Cerebellar cortex (tissue), 1 donor: Measurements from ENCODE around the gene ITGA11.
"Not testable (repeated sequence)": the region's sequence is repeated elsewhere in the genome, so short reads cannot be mapped to it uniquely, and the experiment has no call there.

Experiments
- DNase-seq: peaks from one replicate; pipeline ENCODE4 v3.0.0-alpha.2; 2015; ENCODE audit warnings: low spot score

The ITGA11 gene

DNA sequence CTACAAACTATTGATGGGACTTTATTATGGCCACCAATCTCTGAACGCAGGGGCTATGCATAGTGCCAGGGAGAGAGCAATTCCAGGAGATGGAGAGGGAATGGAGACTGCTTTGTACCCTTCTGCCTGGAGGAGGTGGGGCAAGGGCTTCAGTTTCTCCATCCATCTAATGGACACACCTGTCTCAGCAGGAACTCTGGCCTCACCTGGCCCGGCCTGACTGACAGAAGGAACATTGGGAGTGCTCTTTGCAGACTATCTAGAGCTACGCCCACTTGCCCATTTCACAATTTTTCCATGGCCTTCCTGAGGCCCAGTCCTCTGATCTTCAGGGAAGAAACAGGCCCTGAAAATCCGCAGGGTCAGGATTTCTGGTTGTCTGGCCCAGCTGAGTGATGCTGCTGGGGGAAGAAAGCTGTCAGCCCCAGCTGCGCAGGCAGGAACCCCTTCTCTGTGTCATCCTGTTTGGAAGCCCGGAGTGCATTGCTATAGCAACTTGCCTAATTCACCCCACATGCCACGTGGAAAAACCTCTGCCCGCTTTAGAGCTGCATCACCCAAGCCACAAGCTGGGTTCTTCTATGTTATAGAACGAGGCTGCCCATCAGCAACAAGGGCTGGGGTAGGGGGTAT lies 6.4 kb downstream of the ITGA11 start:
- DNase-seq = no peak

DNA sequence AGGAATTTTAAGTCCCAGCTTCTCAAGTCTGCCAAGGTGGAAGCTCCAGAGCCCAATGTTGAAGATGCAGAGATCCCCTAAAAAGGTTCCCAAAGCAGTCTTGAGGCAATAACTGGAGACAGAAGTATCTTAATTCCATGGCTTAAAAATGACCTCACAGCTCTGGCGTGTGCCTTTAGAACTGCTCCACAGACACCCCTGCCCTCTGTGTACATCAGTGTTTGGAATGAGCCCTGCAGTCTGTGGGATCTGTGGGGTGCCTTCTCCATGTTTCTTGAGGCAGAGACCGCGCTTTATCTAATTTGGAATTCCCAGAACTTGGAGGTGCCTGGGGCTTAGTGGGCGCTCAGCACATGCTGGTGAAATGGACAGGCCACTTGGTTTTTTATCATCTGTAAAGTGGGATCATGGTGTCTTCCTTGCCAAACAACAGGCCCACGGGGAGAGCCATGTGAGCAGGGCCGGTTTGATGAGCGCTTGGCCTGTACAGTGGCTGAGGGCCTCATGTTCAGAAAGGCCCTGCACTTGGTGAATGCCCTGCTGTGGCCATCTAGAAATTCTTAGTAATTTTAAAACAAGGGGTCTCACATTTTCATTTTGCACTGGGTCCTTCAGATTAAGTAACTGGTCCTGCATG lies 7.1 kb downstream of the ITGA11 start:
- DNase-seq = no peak

DNA sequence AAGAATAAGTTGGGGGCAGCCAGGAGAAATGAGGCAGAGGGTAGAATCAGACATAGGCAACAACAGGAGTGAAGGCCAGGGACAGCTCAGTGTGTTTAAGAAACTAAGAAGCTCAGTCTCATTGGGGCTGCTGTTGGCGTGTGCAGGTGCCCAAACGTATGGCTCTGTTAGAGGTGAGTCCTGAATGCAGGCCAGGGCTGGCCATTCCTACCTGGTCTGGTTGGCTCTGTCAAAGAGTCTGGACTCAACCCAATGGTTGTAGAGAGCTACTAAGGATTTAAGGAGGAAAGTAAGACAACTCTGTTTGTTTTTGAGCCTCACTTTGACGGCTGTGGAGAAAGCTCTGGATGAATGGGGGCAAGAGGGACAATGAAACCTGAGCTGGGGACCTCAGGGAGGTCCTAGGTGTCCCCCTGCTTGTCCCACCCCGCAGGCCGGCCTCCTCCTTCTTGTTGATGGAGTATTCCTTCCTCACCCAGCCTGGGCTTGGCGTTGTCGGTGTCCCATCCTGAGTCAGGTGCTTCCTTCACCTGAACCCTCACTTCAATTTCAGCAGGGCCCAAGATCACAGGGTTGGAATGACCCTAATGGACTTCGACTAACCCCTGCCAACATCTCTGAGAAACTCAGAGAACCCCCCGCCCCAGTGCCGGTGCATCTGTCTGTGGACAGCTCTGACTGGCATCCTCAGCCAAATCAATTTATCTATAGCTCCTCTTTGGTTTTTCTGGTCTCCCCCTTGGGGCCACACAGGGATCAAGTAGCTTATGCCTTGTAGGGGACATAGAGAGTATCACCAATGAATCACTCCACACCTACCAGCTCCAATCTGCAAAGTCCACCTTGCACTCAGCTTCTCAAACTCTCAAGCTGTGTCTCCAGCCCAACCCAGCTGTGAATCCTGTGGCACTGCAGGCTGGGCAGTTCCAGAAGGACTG lies 8.3 kb downstream of the ITGA11 start:
- DNase-seq = no peak

DNA sequence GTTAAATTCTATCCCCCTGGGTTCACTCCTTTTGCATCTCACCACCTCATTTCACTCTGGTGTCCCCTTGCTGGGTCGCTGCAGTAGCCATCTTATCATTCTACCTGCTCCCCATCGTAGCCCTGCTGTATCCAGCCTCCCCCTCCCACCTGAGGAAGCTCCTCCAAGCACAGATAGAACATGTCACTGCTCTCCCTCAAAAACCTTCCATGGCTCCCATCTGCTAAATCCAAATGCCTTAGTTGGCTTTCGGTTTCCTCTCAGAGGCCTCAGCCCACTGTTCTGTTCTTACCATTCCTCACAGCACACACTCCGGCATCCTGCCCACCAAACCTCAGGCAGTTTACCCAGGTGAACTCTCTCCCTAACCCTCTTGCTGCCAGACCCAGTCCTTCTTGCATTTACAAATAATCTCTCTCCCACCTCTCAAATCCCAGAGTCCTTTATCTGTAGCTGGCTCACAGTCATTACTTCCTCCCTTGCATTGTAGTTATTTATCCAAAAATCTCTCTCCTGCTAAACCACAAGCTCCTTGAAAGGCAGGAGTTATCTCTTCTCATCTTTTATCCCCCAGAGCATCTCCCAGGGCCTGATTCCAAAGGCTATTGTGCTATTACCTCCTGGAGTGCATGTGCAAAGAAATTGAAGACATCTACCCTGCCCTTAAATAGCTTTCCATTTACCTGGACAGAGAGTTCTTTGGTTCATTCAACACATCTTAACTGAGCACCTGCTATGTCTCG lies 9.4 kb downstream of the ITGA11 start:
- not testable (repeated sequence) for DNase-seq

DNA sequence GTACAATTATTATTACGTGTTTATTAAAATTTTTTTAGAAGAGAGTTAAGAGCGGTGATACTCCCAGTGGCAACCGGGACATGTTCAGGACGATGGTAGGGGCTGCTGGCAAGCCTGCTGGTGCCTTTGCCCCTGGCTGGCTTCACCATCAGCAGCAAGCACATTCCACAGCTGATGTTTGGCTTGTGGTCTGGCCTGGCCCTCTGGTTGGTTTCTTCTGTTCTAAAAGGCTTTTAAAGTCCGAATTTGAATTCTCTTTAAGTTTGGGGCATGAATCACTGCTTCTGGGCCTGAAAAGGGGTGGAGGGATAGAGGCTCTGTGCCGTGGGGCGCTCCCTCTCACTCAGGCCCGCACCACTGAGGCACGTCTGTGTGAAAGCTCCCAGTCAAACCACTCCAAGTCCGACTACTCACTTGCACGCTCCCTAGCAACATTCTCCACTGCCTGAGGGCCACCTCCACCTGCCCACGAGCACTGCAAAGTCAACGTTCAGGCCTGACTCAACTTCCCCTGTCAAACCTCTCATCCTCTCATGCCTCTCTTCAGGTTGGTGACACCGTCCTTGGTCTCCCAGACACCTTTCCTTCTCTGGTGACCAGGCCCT lies 10.1 kb downstream of the ITGA11 start:
- DNase-seq = no peak

DNA sequence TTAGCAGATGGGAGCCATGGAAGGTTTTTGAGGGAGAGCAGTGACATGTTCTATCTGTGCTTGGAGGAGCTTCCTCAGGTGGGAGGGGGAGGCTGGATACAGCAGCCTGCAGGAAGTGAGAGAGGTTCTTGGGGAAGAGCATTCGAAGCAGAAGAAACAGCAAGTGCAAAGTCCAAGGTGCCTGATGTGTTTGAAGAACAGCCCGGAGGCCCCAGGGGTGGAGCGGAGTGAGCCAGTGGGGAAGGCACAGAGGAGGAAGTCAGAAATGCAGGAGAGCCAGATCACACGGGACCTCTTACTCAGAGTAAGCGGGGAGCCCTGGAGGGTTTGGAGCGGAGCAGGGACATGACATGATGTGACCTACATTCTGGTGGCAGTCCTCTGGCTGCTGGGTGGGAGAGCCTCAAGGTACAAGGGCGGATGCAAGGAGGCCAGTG lies 10.8 kb downstream of the ITGA11 start:
- DNase-seq = no peak

DNA sequence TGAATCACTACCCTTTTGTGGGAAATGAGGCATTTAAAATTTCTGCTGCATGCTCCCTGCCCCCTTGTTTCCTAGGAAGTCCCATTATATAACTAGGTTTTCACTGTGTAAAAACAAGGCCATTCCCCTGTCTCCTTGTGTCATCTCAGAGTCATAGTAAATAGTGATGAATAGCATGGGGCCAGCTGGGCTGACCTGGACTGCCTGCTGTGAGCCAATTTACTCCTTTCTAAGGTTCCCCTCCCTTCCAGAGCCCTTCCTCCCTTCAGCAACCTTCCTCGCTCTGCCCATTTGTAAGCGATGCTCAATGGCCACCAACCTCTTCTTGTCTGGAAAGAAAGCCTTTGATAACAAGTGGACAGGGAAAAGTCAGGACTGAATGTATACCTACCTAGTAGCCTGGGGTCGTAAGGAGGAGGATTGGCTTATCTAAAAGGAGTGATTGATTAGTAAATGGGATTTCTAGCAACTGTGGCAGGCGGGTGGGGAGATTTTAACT lies 11.7 kb downstream of the ITGA11 start:
- no peak for DNase-seq

DNA sequence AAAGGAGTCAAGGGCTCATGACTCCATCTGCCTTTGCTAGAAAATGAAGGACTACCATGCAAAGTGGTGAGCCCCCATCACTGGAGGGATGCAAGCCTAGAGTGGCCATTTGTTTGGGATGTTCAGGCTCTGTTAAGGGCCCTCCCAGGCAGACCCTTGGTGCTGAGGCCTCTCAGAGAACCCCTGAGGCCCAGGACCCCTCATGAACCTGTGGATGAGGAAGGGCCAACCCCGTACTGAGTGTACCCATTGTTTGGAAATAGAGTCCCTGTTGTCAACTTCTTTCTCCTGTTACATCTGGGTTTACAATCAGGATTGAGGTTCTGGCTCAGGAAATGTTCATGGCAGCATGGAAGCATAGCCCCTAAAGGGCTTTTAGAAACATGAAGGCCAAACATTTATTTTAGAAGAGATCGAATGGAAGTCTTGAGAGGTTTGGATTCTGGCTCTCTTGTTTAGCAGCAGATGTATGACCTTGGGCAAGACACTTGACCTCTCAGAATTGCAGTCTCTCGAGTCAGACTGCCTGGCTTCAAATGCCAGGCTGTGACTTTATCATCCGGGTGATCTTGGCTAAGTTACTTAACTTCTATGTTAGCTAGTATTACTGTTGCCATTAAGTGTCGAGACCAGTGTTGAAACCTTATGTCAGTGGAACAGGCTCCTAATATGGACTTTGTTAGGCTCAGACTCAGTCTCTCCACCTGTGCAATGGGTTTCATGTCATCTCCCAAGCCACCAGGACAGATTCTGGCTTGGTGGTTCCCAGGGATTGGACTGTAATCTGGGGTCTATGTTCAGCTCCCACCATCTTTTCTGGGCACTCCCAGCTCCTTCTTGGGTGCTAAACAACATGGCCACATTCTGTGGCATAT lies 12.4 kb downstream of the ITGA11 start:
- DNase-seq = no peak

DNA sequence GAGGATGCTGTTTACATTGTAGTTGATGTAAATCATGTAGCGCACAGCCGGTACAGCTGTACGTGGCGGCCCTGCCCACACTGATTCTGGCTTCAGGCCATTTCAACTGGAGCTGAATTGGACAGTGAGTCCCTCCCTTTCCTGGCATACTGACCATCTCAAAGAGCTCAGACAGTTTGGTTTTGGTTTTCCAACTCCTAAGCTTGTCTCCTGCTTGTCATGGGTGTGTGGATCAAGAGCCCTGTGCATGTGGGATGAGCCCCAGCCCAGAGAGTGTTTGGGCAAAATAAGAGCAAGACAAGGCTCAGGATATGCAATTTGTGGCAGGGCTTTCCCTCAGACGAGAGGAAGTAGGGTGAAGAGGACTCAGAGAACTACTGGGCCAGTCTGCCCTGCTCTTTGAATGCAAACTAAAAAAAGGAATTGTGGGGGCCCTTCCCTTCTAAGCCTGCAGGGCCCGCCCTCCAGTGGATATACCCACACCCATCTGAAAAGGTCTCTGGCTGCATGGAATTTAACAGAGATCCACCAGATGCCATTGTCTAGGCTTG lies 13.3 kb downstream of the ITGA11 start:
- DNase-seq = no peak

DNA sequence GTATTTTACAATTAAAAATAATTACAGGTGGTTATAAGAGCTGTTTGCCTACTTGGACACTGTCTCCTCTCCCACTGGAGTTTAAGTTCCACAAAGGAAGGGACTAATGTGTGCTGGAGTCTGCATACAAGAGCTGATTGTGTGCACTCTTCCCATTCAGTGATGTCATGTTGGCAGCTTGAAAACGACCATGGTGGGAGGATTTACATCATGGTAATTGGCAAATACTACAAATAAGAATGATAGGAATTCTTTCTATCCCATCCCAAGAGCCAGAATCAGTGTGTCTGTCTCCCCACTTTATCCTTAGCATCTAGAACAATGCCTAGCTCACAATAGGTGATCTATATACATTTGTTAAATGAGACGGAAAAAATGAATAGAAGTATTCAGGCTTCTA lies 14.1 kb downstream of the ITGA11 start:
- DNase-seq = no peak

DNA sequence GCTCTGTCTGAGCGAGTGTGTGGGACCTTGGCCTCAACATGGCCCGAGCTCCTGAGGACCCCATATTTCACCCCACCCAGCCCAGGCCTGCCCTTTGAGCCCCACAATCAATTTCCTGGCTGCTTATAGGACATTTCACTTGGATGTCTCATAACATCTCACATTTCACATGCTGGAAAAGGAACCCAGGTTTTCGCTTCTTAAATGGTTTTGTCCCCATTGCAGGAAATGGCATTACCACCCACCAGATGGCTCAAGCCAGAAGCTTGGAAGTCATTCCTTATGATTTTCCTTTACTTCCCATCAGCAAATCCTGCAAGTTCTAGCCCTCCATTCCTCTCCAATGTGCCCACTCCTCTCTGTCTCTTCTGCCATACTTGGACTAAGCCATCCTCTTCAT lies 14.9 kb downstream of the ITGA11 start:
- no peak for DNase-seq

DNA sequence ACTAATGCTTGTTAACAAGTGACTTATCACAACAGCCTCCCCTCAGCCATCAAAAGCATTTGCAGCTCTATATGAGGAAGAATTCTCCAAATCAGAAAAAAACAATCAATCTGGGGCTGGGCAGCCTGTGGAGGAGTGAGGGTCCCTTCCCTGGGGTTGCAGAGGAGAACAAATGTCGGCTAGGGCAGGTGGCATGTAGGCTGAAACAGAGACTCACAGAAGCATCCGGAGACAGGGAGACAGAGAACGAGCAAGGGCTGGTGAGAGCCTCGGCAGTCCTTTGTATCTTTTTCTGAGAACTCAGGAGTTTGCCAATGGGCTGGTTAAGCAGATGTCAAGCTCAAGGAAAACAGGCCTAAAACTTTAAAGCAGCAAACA lies 15.8 kb downstream of the ITGA11 start:
- no peak for DNase-seq

DNA sequence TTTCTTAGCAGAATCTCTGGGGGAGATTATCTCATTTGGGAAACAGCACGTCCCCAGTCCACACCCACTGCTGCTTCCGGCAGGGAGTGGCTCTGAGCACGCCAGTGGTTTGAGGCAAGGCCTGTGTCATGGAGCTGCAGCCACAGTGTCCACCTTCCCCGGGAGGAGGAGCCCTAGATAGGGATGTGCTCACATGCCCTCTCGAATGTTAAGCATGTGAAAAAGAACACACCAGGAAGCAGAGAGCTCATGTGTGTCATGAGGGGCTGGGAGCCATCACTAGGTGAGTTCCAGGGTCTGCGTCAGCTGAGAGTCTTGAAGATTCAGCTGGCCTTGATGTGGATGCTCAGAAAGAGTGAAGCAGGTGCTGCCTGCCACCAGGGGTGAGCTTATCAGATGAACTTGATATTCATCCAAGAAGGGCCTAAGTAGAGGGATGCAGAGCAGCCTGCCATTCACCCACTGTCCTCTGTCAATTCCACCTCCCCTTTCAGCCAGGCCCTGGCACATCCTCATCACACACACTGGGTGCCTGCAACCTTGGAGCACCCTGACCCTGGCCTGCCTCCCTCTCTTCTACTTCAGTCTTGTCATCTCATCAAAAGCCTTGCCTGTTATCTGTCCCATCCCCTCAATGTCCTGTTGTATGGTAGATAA lies 16.3 kb downstream of the ITGA11 start:
- DNase-seq = no peak

DNA sequence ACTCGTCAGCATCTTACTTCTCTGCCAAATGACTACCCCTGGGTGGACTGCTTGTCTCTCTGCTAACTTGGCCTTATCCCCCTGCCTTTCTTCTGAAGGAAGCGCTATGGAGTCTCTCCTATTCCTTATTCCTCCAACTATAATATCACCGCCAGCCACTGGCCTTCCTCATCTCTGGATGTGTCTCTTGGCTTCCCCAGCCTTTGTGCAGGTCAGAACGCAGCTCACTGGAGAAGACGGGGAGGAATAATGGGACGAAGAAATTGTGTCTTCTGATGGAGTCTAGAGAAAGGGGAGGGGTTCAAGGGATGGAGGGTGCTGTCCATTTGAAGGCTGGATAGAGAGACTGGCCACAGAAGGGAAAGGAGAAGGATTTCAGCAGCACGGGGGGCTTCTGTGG lies 16.9 kb downstream of the ITGA11 start:
- DNase-seq = no peak

DNA sequence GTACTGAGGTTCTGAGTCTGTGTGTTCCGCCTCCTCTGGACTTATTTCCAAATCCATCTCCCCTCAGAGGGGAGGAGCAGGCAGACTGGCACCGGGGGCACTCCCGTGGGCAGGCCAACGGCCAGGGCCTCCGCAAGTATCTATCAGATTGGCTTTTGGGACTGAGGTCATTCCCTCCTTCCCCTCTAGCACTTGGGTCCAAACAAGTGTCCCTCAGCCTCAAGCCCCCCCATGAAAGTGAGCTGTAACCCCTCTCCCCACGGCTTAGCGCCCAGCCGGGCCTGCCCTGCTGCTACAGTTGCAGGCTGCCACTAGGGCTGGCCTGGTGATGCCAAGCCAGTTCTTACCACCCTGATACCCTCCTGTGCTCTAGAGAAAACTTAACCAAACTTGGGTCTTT lies 17.4 kb downstream of the ITGA11 start:
- no peak for DNase-seq

DNA sequence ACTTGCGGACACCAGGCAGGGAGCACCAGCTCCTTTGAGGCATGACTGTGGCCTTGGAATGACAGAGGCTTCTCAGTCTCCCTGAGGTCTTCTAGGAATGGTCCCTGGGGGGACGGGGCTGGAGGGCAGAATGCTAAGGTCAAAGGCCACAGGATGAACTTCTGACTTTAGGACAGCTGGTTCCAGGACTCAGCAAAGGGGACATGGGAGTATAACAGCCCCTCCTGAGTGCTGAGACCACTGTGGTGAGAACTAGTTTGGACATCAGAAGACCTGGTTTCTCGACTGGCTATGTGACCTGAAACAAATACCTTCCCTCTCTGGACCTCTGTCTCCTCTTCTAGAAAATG lies 17.8 kb downstream of the ITGA11 start:
- no peak for DNase-seq

DNA sequence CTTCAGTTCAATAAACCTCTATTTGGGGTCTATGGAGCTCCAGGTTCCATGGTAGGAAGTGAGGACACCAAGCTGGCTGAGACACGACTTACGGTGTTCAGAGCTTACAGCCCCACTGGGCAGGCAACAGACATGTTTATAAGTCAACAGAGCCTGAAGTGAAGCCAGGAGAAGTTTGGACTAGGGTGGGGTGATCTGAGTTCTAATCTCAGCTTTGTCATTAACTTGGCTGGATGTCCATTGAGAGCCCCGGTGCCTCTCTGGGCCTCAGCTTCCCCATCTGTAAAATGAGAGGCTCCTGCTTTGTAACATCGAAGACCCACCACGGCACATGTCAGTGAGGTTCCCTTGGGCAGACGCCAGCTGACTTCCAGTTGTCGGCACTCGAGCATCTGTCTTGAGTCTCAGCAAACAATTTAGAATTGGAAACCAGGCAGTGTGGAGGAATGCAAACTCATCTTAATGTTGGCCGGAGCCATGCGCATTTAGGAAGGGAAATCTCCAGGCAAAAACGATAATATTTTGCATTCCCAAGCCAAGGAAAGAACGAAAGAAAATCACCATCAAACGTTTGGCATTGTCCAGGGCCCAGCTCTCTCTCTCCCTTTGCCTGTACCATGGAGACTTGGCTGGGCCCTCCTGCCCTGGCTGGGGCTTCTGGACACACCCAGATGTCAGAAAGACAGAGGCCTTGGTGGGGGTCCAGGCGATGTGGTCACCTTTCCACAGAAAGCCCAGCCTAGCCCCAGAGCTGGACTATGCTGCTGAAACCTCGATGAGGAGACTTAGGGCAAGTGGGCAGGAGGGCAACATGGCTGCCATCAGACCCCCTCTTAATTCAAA lies 18.4 kb downstream of the ITGA11 start:
- DNase-seq = no peak

DNA sequence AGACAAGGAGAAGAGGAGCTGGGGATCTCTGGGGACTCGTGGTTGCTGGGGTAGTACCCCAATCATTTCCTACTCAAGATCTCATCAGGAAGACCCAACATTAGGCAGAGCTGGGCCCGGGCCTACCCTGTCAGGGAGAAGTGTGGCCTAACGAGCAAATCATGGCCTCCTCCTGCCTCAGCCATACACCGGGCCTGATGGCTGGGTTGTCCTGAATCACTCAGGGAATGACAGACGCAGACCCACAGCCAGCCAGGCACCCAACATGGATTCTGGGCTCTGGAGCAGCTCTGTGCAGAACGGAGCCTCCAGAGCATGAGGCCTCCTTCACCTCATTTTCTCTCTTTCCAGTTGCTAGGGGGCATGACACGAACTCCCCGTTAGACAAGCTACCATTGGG lies 19.7 kb downstream of the ITGA11 start:
- no peak for DNase-seq

DNA sequence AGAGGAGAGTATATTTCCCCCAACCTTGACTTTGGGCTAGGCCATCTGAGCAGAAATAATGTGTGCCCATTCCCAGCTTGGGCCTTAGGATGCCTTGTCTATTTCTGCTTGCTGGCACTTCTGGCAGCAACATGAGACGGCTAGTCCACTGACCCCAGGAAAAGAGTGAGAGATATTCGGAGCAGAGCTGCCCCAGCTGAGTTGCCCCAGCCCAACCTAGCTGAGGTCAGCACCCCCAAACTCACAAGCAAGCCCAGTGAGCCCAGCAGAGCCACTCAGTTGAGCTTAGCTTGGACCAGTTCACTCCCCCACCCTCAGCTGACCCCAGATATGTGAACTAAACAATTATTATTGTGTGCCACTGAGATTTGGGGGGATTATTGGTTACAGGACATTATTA lies 20.2 kb downstream of the ITGA11 start:
- no peak for DNase-seq
